A673 (cell line): ENCODE data around the gene RIPK3. TPM values are rescaled to one million over a fixed set of nuclear protein-coding genes. Genes with fewer than 3 reads are reported as not detected.

Experiments used
- BruUV-seq: library from RNA; stranded (reverse); fragments of 400-500 nt; replicated peaks from 2 replicates; lab custom pipeline; 2021; lab: Mats Ljungman, UMichigan
- CTCF ChIA-PET: fragments of 300-600 bp; sonication (Branson Sonifier 250); formaldehyde crosslinking; loops from one replicate; lab custom pipeline; 2022; ENCODE audit warnings: antibody characterized with exemption; lab: Charles Lee
- POLR2A ChIA-PET: fragments of 300-600 bp; sonication (Branson Sonifier 250); formaldehyde crosslinking; loops from one replicate; lab custom pipeline; 2022; ENCODE audit warnings: antibody characterized with exemption; ENCODE audit not compliant: low non-redundant PET; lab: Charles Lee
- DNase-seq: peaks from one replicate; pipeline ENCODE4 v3.0.0-alpha.2; 2015; ENCODE audit warnings: low spot score
- H3K27ac ChIP-seq: fragments of 200-600 bp; sonication (generic); 2 replicates; pipeline ENCODE4 v1.5.1; 2016; ENCODE audit warnings: mixed run types, low read depth, mild to moderate bottlenecking, mixed read lengths, antibody characterized with exemption, low read length; ENCODE audit not compliant: poor library complexity, severe bottlenecking
- H3K27me3 ChIP-seq: fragments of 200-600 bp; sonication (generic); replicated peaks from 2 replicates; pipeline ENCODE4 v1.6.1; 2017; ENCODE audit warnings: mixed run types, low read depth, mild to moderate bottlenecking, mixed read lengths, antibody characterized with exemption, low read length; ENCODE audit not compliant: insufficient read depth, poor library complexity
- H3K36me3 ChIP-seq: fragments of 200-600 bp; sonication (generic); 2 replicates; pipeline ENCODE4 v1.6.1; 2016; ENCODE audit warnings: mixed run types, mild to moderate bottlenecking, mixed read lengths, antibody characterized with exemption, low read length; ENCODE audit not compliant: insufficient read depth, poor library complexity, severe bottlenecking
- H3K4me1 ChIP-seq: fragments of 200-600 bp; sonication (generic); 2 replicates; pipeline ENCODE4 v1.6.1; 2017; ENCODE audit warnings: mixed run types, mild to moderate bottlenecking, mixed read lengths, antibody characterized with exemption, low read length; ENCODE audit not compliant: insufficient read depth, poor library complexity, severe bottlenecking
- H3K4me3 ChIP-seq: fragments of 200-600 bp; sonication (generic); 2 replicates; pipeline ENCODE4 v1.5.1; 2016; ENCODE audit warnings: low read depth, mixed run types, mild to moderate bottlenecking, mixed read lengths, low read length; ENCODE audit not compliant: poor library complexity, severe bottlenecking
- H3K9me3 ChIP-seq: fragments of 200-600 bp; sonication (generic); 2 replicates; pipeline ENCODE4 v1.6.1; 2016; ENCODE audit warnings: mixed run types, low read depth, mild to moderate bottlenecking, mixed read lengths, antibody characterized with exemption, low read length; ENCODE audit not compliant: poor library complexity, severe bottlenecking
- EZH2 ChIP-seq: fragments of 200-600 bp; sonication (generic); IDR thresholded peaks from 2 replicates; pipeline ENCODE4 v1.6.1; 2017; ENCODE audit warnings: borderline replicate concordance, low read depth, mild to moderate bottlenecking, mixed read lengths, antibody characterized with exemption, low read length; ENCODE audit not compliant: poor library complexity, severe bottlenecking
- intact Hi-C: fragments of 100-400 bp; cut with micrococcal nuclease; formaldehyde crosslinking; loops from one replicate; pipeline ENCODE4 v1.10.0; 2022; ENCODE audit not compliant: unreplicated experiment
- total RNA-seq: library from RNA; stranded (reverse); gene quantifications from 2 replicates; pipeline ENCODE4 v1.2.3, GENCODE V29; 2021
- TF ChIP-seq, protein P1 (sequence below): fragments of 300-800, 200-600 bp; sonication (generic); conservative IDR thresholded peaks from 2 replicates; pipeline ENCODE4 v1.5.1; 2017; ENCODE audit warnings: low read depth, mild to moderate bottlenecking, antibody characterized with exemption, low read length, moderate library complexity, mixed read lengths

RIPK3 gene
- total RNA-seq, 1 experiment from 2014 or later = not detected

DNA sequence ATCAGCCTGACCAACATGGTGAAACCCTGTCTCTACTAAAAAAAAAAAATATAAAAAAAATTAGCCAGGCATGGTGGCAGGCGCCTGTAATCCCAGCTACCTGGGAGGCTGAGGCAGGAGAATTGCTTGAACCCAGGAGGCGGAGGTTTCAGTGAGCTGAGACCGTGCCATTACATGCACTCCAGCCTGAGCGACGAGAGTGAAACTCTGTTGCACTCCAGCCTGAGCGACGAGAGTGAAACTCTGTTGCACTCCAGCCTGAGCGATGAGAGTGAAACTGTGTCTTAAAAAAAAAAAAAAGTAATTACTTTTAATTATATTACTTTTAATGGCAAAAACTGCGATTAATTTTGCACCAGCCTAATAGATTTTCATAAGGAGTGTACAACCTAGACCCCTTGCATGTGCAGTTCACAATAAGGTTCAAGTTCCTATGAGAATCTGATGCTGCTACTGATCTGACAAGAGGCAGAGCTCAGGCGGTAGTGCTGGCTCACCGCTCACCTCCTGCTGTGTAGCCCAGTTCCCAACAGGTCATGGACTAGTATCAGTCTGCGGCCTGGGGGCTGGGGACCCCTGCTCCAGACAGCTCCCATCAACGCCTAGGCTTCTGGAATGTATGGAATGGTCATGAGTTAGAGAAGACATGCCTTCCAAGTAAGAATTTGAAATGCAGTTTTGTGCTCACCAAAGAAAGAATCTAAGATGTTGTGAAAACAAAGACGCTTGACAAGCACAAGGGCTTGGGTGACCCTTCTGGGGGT, 18.4 kb downstream of the RIPK3 start:
- no peak for DNase-seq
- H3K27me3 ChIP-seq = no peaks in the 10 kb centered on the region
- TF ChIP-seq EZH2 = no peak
- TF ChIP-seq, protein P1, sequence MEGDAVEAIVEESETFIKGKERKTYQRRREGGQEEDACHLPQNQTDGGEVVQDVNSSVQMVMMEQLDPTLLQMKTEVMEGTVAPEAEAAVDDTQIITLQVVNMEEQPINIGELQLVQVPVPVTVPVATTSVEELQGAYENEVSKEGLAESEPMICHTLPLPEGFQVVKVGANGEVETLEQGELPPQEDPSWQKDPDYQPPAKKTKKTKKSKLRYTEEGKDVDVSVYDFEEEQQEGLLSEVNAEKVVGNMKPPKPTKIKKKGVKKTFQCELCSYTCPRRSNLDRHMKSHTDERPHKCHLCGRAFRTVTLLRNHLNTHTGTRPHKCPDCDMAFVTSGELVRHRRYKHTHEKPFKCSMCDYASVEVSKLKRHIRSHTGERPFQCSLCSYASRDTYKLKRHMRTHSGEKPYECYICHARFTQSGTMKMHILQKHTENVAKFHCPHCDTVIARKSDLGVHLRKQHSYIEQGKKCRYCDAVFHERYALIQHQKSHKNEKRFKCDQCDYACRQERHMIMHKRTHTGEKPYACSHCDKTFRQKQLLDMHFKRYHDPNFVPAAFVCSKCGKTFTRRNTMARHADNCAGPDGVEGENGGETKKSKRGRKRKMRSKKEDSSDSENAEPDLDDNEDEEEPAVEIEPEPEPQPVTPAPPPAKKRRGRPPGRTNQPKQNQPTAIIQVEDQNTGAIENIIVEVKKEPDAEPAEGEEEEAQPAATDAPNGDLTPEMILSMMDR = no peak
- ChIA-PET POLR2A (interaction anchor here (0.6 kb wide), 1 partner anchor 191 kb away, joined by 4 read pairs; the partner anchor contains the start of gene FITM1), CTCF (interaction anchor here (1.0 kb wide), 1 partner anchor 10 kb away, joined by 10 read pairs; no protein-coding TSS in a partner anchor)
- no peaks in the 10 kb centered on the region for H3K4me1 ChIP-seq
- intact Hi-C loops = no loop called here
- H3K9me3 ChIP-seq = no peaks in the 10 kb centered on the region
- BruUV-seq = no TSS peak
- no peaks in the 10 kb centered on the region for H3K36me3 ChIP-seq
- no peak overlapping the region for H3K4me3 ChIP-seq
- no peak overlapping the region for H3K27ac ChIP-seq

GRCh38 chr14:24317141-24317928, 22.5 kb downstream of the RIPK3 start:
- intact Hi-C loops = no loop called here

GRCh38 chr14:24316597-24316950, 23.2 kb downstream of the RIPK3 start:
- Histone ChIP-seq H3K9me3 (no peaks in the 10 kb centered on the region), H3K4me1 (no peaks in the 10 kb centered on the region), H3K27me3 (no peaks in the 10 kb centered on the region), H3K27ac (no peak overlapping the region), H3K36me3 (no peaks in the 10 kb centered on the region), H3K4me3 (no peak overlapping the region)
- TF ChIP-seq, protein P1 = no peak
- no peak for TF ChIP-seq EZH2
- BruUV-seq = no TSS peak
- ChIA-PET CTCF (no interaction called here), POLR2A (no interaction called here)
- no peak for DNase-seq
- intact Hi-C loops = no loop called here

More at GRCh38 chr14:24317141-24317928, 22.5 kb downstream of the RIPK3 start:
- TF ChIP-seq, protein P1 = no peak
- no peak for TF ChIP-seq EZH2
- no peaks in the 10 kb centered on the region for H3K27me3 ChIP-seq
- H3K27ac ChIP-seq = no peak overlapping the region
- ChIA-PET CTCF (interaction anchor here (0.9 kb wide), 1 partner anchor 17 kb away, joined by 3 read pairs; the partner anchor contains the start of gene NOP9), POLR2A (no interaction called here)
- H3K36me3 ChIP-seq = no peaks in the 10 kb centered on the region
- H3K4me1 ChIP-seq = no peaks in the 10 kb centered on the region
- H3K9me3 ChIP-seq = no peaks in the 10 kb centered on the region
- no peak for DNase-seq
- no peak overlapping the region for H3K4me3 ChIP-seq
- BruUV-seq = no TSS peak
